Measurements from ENCODE around the gene NCOA4. TPM values are rescaled to one million over a fixed set of nuclear protein-coding genes. Genes with fewer than 3 reads are reported as not detected.
A peak's percentile ranks its signal among the peaks of the same experiment; 100 is the strongest.

NCOA4 gene
- total RNA-seq (2021; fragmentation: NEBNext Ultra II Directional; extraction: Animal tissue kit (Norgen Biotek cat#: 25700)) (63.7 and 65.2 TPM in 2 replicates), polyA plus RNA-seq (2011; rRNA removed) (19.8 and 28.9 TPM in 2 replicates), polyA minus RNA-seq (2011; rRNA and poly(A)+ RNA removed) (100 and 135 TPM in 2 replicates)
- 39.3 TPM for polyA plus RNA-seq (2011; cell fraction: cytosol; rRNA removed)
- 21.7 TPM for polyA plus RNA-seq (2011; cell fraction: nucleus; rRNA removed)
- polyA plus RNA-seq (2012, experiment 1 of 2): 32.7 to 46.6 TPM (median 37.7 TPM) in 4 replicates
- 4.5 TPM for polyA plus RNA-seq (2012, experiment 2 of 2)
- polyA plus RNA-seq (2013, experiment 1 of 2): 39.2 TPM
- 37.6 TPM for polyA plus RNA-seq (2013, experiment 2 of 2)
- polyA minus RNA-seq (2011; cell fraction: cytosol; rRNA and poly(A)+ RNA removed): 39.9 TPM
- polyA minus RNA-seq (2011; cell fraction: nucleus; rRNA and poly(A)+ RNA removed): 31.0 TPM
- long read RNA-seq, experiment 1, transcript NCOA4-204 (10 exons, 3,549 nt): major isoform, 11 of 82 reads
- long read RNA-seq, experiment 1, partial matches to known transcripts: 44 of 82 reads
- long read RNA-seq, experiment 1, other reads (novel, unspliced or antisense): 27 of 82 reads
- long read RNA-seq, experiment 2, transcript NCOA4-204 (10 exons, 3,549 nt): major isoform, 10 of 18 reads
- long read RNA-seq, experiment 2, partial matches to known transcripts: 5 of 18 reads
- long read RNA-seq, experiment 2, other reads (novel, unspliced or antisense): 1 of 18 reads

- H2BK20ac ChIP-seq (ENCODE audit: low read length): no peak within 1 kb of the TSS
- no peaks in the 10 kb centered on the region for H3K27me3 ChIP-seq (replicated peaks in 1 of 4; ENCODE audit: control insufficient read depth in 3 of 4, extremely low read depth in 1 of 4, insufficient read depth in 3 of 4, low read length in 3 of 4)
- ChIA-PET POLR2A (ENCODE audit: partially characterized antibody) (no interaction called here), CTCF (ENCODE audit: partially characterized antibody) (interaction anchor here (0.6 to 1.9 kb wide), 8 partner anchors 8 to 243 kb away, joined by 3 to 8 read pairs (median 3); no protein-coding TSS in a partner anchor)
- peak within 1 kb of the TSS; percentile 22 for H4K8ac ChIP-seq (ENCODE audit: extremely low read depth, insufficient read depth, low read length)
- 0 out of 2 replicates have a peak within 1 kb of the TSS, but pooled peaks have one; percentile 44 for H3K27ac ChIP-seq (ENCODE audit: low read depth, low read length)
- peak within 1 kb of the TSS; percentile 73 to 80 for H3K4me2 ChIP-seq (ENCODE audit: insufficient read depth in 1 of 2, low read depth in 2 of 2, low read length in 2 of 2)
- peak within 1 kb of the TSS; percentile 7; the same call in 1 of the 2 replicates for H2BK12ac ChIP-seq (ENCODE audit: low read depth, low read length)
- no peak within 1 kb of the TSS for H3K18ac ChIP-seq (ENCODE audit: extremely low read depth, low read length)
- H2BK15ac ChIP-seq (ENCODE audit: low read length): 0 out of 2 replicates have a peak within 1 kb of the TSS, but pooled peaks have one; percentile 46
- peaks cover 2% of the 10 kb centered on the region; the same call in 1 of the 2 replicates for H3K79me1 ChIP-seq (ENCODE audit: low read depth, low read length)
- H3K4ac ChIP-seq (replicated peaks; ENCODE audit: insufficient read length, low read depth, low read length): no peak within 1 kb of the TSS
- H2BK5ac ChIP-seq (ENCODE audit: low read depth, low read length): no peak within 1 kb of the TSS
- DNase-seq (ENCODE audit: low read depth in 1 of 2, low spot score in 2 of 2) (peak; percentile 93 to 94), FAIRE-seq (no peak)
- H4K91ac ChIP-seq (replicated peaks; ENCODE audit: insufficient read length, low read length): no peak within 1 kb of the TSS
- H3K23ac ChIP-seq (ENCODE audit: insufficient read length): no peak within 1 kb of the TSS
- H3K4me1 ChIP-seq (replicated peaks in 1 of 4; ENCODE audit: control insufficient read depth in 3 of 4, insufficient read depth in 4 of 4, low read length in 3 of 4): peaks cover 0 to 12% (median 3%) of the 10 kb centered on the region in 4 experiments; a peak in 5 of 7 replicates
- H3K23me2 ChIP-seq (ENCODE audit: low read depth, low read length): peaks cover 4% of the 10 kb centered on the region; the same call in 1 of the 2 replicates
- no peaks in the 10 kb centered on the region for H3K36me3 ChIP-seq (ENCODE audit: control insufficient read depth in 2 of 4, insufficient read depth in 4 of 4, low read length in 3 of 4)
- no peak within 1 kb of the TSS for H3K56ac ChIP-seq (replicated peaks; ENCODE audit: insufficient read length, low read depth, low read length)
- peak within 1 kb of the TSS; percentile 80 to 95 (median 86) for H3K4me3 ChIP-seq (ENCODE audit: extremely low read depth in 1 of 4, insufficient read depth in 2 of 4, low read depth in 3 of 4, low read length in 4 of 4)
- H2BK120ac ChIP-seq (replicated peaks; ENCODE audit: low read depth, low read length): no peak within 1 kb of the TSS
- H3K9ac ChIP-seq (replicated peaks in 1 of 4; ENCODE audit: extremely low read depth in 1 of 4, low read depth in 3 of 4, low read length in 3 of 4): peak within 1 kb of the TSS; percentile 68 to 87 (median 79)
- no peaks in the 10 kb centered on the region for H3K9me3 ChIP-seq (ENCODE audit: insufficient read depth in 2 of 2, low read depth in 1 of 2, low read length in 1 of 2)
- no peak within 1 kb of the TSS for H3K14ac ChIP-seq (ENCODE audit: insufficient read length)
- WGBS, 2 experiments (ENCODE audit: extremely low coverage in 1 of 2, insufficient coverage in 1 of 2, insufficient read length in 1 of 2, insufficient replicate concordance in 2 of 2, low coverage in 1 of 2, low lambda C conversion rate in 2 of 2, missing lambda C conversion rate in 1 of 2): 3% methylated on average over 42 of the region's 59 CpGs; no CpG with 5 or more reads in 1 of the 2 experiments
- peaks cover 1 to 13% of the 10 kb centered on the region in 2 experiments for H4K20me1 ChIP-seq (replicated peaks in 1 of 2; ENCODE audit: control insufficient read depth in 1 of 2, insufficient read depth in 2 of 2, low read length in 2 of 2)
- H4K5ac ChIP-seq (ENCODE audit: insufficient read length, low read depth, low read length): peak within 1 kb of the TSS; percentile 60
- H2AK5ac ChIP-seq (ENCODE audit: low read depth, low read length): peak within 1 kb of the TSS; percentile 46; the same call in 1 of the 2 replicates
- peak within 1 kb of the TSS; percentile 97 for H2AFZ ChIP-seq (ENCODE audit: low read length)
- peaks cover 0 to 37% of the 10 kb centered on the region in 2 experiments; a peak in 2 of 4 replicates for H3K79me2 ChIP-seq (ENCODE audit: control insufficient read depth in 1 of 2, insufficient read depth in 2 of 2, low read length in 2 of 2)
- TF ChIP-seq ATF2 (IDR thresholded peaks at IDR 0.05; ENCODE audit: low read length) (no peak), RBBP5 (IDR thresholded peaks at IDR 0.05; ENCODE audit: borderline replicate concordance, low read depth, low read length) (peak; percentile 79; the same call in 1 of the 2 replicates), BRCA1 (IDR thresholded peaks at IDR 0.05; ENCODE audit: low read depth, low read length) (peak; percentile 98), TBP (IDR thresholded peaks at IDR 0.05; ENCODE audit: low read depth, low read length) (peak; percentile 77), ASH2L (IDR thresholded peaks at IDR 0.05; ENCODE audit: low read length) (peak; percentile 65), POLR2AphosphoS5 (IDR thresholded peaks at IDR 0.05; ENCODE audit: low read depth, low read length) (peak; percentile 67)
Observed at GRCh38 chr10:46030091-46030937, at the start of gene NCOA4. Gene NCOA4, minus strand, starts transcription at chr10:46030623. Its CDS starts 13,943 bp downstream, at chr10:46016680.
